CD4-positive, alpha-beta T cell (primary cell): ENCODE results near the gene TSSK6. TPM values are rescaled to one million over a fixed set of nuclear protein-coding genes. Genes with fewer than 3 reads are reported as not detected.

Experiments
- ATAC-seq: fragments of 200-7000 bp; cut with Tn5 transposase; one replicate; pipeline ENCODE4 v1.10.0; 2022; ENCODE audit warnings: mild to moderate bottlenecking; ENCODE audit not compliant: poor library complexity
- CTCF ChIA-PET: fragments of 350-600 bp; sonication (Branson Sonifier 250); formaldehyde crosslinking; loops from one replicate; lab custom pipeline; 2021; ENCODE audit warnings: antibody characterized with exemption, inconsistent platforms; lab: Charles Lee
- POLR2A ChIA-PET: fragments of 350-600 bp; sonication (Branson Sonifier 250); formaldehyde crosslinking; loops from one replicate; lab custom pipeline; 2021; ENCODE audit warnings: antibody characterized with exemption, inconsistent platforms; lab: Charles Lee
- DNase-seq, 14 experiments: peaks; one replicate each; pipeline ENCODE4 v3.0.0-alpha.2; 2013 to 2020; ENCODE audit warnings: mixed read lengths in 2 of 14
- H3K27ac ChIP-seq, 2 donors: one replicate each; pipeline versions ENCODE4 v1.5.1 to v1.7.0; 2013; ENCODE audit warnings: low read length in 2 of 2, low read depth in 1 of 2, mild to moderate bottlenecking in 1 of 2
- H3K27me3 ChIP-seq, 2 experiments: 1 replicate in 1 of 2; 2 replicates in 1 of 2; pipeline versions ENCODE4 v1.6.1 to v1.7.0; 2013; ENCODE audit warnings: low read length in 2 of 2, control low read depth in 1 of 2, mild to moderate bottlenecking in 1 of 2, moderate library complexity in 1 of 2; ENCODE audit not compliant: insufficient read depth in 2 of 2, control insufficient read depth in 1 of 2
- H3K36me3 ChIP-seq: one replicate; pipeline ENCODE4 v1.6.1; 2013; ENCODE audit warnings: low read length, control low read depth; ENCODE audit not compliant: insufficient read depth
- H3K4me1 ChIP-seq: one replicate; pipeline ENCODE4 v1.6.1; 2013; ENCODE audit warnings: low read length, control low read depth; ENCODE audit not compliant: insufficient read depth
- H3K4me3 ChIP-seq: one replicate; pipeline ENCODE4 v1.5.1; 2013; ENCODE audit warnings: mild to moderate bottlenecking, low read length, moderate library complexity
- H3K9me3 ChIP-seq, 2 experiments: 1 replicate in 1 of 2; 2 replicates in 1 of 2; pipeline versions ENCODE4 v1.6.1 to v1.7.0; 2013; ENCODE audit warnings: low read length in 2 of 2, mild to moderate bottlenecking in 2 of 2, control low read depth in 1 of 2, moderate library complexity in 1 of 2; ENCODE audit not compliant: control insufficient read depth in 1 of 2, insufficient read depth in 1 of 2
- H3K27ac Mint-ChIP-seq: one replicate; pipeline ENCODE4 v1.8.0; 2020; ENCODE audit warnings: mixed read lengths
- H3K27me3 Mint-ChIP-seq: one replicate; pipeline ENCODE4 v1.8.0; 2021; ENCODE audit warnings: mixed read lengths
- H3K36me3 Mint-ChIP-seq: one replicate; pipeline ENCODE4 v1.8.0; 2021; ENCODE audit warnings: low read depth, mixed read lengths
- H3K4me1 Mint-ChIP-seq: one replicate; pipeline ENCODE4 v1.8.0; 2021; ENCODE audit warnings: low read depth, mixed read lengths
- H3K4me3 Mint-ChIP-seq: one replicate; pipeline ENCODE4 v1.8.0; 2020; ENCODE audit warnings: mild to moderate bottlenecking, mixed read lengths
- H3K9me3 Mint-ChIP-seq: one replicate; pipeline ENCODE4 v1.8.0; 2020; ENCODE audit warnings: mixed read lengths
- CTCF ChIP-seq: fragments of 200-600 bp; IDR thresholded peaks from one replicate; pipeline ENCODE4 v1.8.0; 2022; ENCODE audit warnings: antibody characterized with exemption, mild to moderate bottlenecking
- intact Hi-C, 2 experiments: fragments of 100-400 bp; cut with DNase I in 1 of 2; cut with micrococcal nuclease in 1 of 2; formaldehyde crosslinking; loops; one replicate each; pipeline versions ENCODE4 v1.15.1 to v1.9.0; 2023 to 2025; cut with DNase I, micrococcal nuclease
- total RNA-seq, 174 experiments: library from RNA in 2 of 174; stranded (reverse) in 2 of 174; gene quantifications; one replicate each; pipeline ENCODE4 v1.2.3 and lab custom pipeline; 2021 to 2026

TSSK6 gene
- total RNA-seq, 2 experiments from 2014 or later = 3.4 to 5.5 TPM

- Histone ChIP-seq H3K4me3 (no peak overlapping the region), H3K4me1 (peaks cover 22% of the 10 kb centered on the region), H3K36me3 (peaks cover 50% of the 10 kb centered on the region), H3K27me3 (no peaks in the 10 kb centered on the region), H3K27ac (no peak overlapping the region), H3K9me3 (no peaks in the 10 kb centered on the region)
- ATAC-seq (no peak), DNase-seq (no peak)
- H3K36me3 Mint-ChIP-seq = peaks cover 45% of the 10 kb centered on the region
- CTCF ChIA-PET = no interaction called here
- peak overlapping the region; percentile 20 for H3K27ac Mint-ChIP-seq
- H3K4me1 Mint-ChIP-seq = peaks cover 10% of the 10 kb centered on the region
- H3K9me3 Mint-ChIP-seq = no peaks in the 10 kb centered on the region
- TF ChIP-seq CTCF = no peak
- intact Hi-C loops = no loop called here
- H3K4me3 Mint-ChIP-seq = no peak overlapping the region
- POLR2A ChIA-PET = no interaction called here
- no peaks in the 10 kb centered on the region for H3K27me3 Mint-ChIP-seq
Observed at GRCh38 chr19:19527674-19528625, 12.6 kb upstream of the TSSK6 start.

GRCh38 chr19:19527371-19527656, 12.0 kb upstream of the TSSK6 start:
- Histone ChIP-seq H3K36me3 (peaks cover 50% of the 10 kb centered on the region), H3K4me3 (no peak overlapping the region), H3K9me3 (no peaks in the 10 kb centered on the region), H3K27ac (no peak overlapping the region), H3K4me1 (peaks cover 16% of the 10 kb centered on the region), H3K27me3 (no peaks in the 10 kb centered on the region)
- H3K27ac Mint-ChIP-seq = peak overlapping the region; percentile 20
- no peaks in the 10 kb centered on the region for H3K27me3 Mint-ChIP-seq
- ATAC-seq = no peak
- ChIA-PET POLR2A (no interaction called here), CTCF (no interaction called here)
- intact Hi-C loops = no loop called here
- peaks cover 10% of the 10 kb centered on the region for H3K4me1 Mint-ChIP-seq
- H3K36me3 Mint-ChIP-seq = peaks cover 49% of the 10 kb centered on the region
- no peak for DNase-seq
- H3K4me3 Mint-ChIP-seq = no peak overlapping the region
- H3K9me3 Mint-ChIP-seq = no peaks in the 10 kb centered on the region
- TF ChIP-seq CTCF = no peak

- TF ChIP-seq CTCF = no peak
- H3K36me3 Mint-ChIP-seq = peaks cover 45% of the 10 kb centered on the region
- POLR2A ChIA-PET = no interaction called here
- no peak for ATAC-seq
- H3K27ac ChIP-seq = no peak overlapping the region
- DNase-seq = no peak
- no peaks in the 10 kb centered on the region for H3K9me3 ChIP-seq
- CTCF ChIA-PET = no interaction called here
- H3K4me3 ChIP-seq = no peak overlapping the region
- peaks cover 50% of the 10 kb centered on the region for H3K36me3 ChIP-seq
- H3K27me3 Mint-ChIP-seq = no peaks in the 10 kb centered on the region
- peaks cover 6% of the 10 kb centered on the region for H3K4me1 Mint-ChIP-seq
- no peak overlapping the region for H3K4me3 Mint-ChIP-seq
- H3K4me1 ChIP-seq = peaks cover 11% of the 10 kb centered on the region
- no peaks in the 10 kb centered on the region for H3K27me3 ChIP-seq
- H3K9me3 Mint-ChIP-seq = no peaks in the 10 kb centered on the region
- intact Hi-C loops = no loop called here
- peak overlapping the region; percentile 20 for H3K27ac Mint-ChIP-seq
Observed at GRCh38 chr19:19526581-19527370, 11.4 kb upstream of the TSSK6 start.
